ENCODE measurements around the gene ZNF597.
A peak's percentile ranks its signal among the peaks of the same experiment; 100 is the strongest.

ZNF597 gene

GRCh38 chr16:3459401-3460090 lies 16.2 kb upstream of the ZNF597 start:
- in situ Hi-C loops (cut with HindIII; ENCODE audit: low pct_ligation_motif_present, low pct_unique_long_range_greater_than_20kb, low sequenced_read_pairs): no loop called here
- no peak for DNase-seq

GRCh38 chr16:3458852-3459361 lies 15.6 kb upstream of the ZNF597 start:
- in situ Hi-C loops (cut with HindIII; ENCODE audit: low pct_ligation_motif_present, low pct_unique_long_range_greater_than_20kb, low sequenced_read_pairs): no loop called here
- DNase-seq: peak; percentile 84

GRCh38 chr16:3458278-3458851 lies 15.1 kb upstream of the ZNF597 start:
- in situ Hi-C loops (cut with HindIII; ENCODE audit: low pct_ligation_motif_present, low pct_unique_long_range_greater_than_20kb, low sequenced_read_pairs): no loop called here
- peak; percentile 41 for DNase-seq

- peak; percentile 95 for DNase-seq
- in situ Hi-C loops (cut with HindIII; ENCODE audit: low pct_ligation_motif_present, low pct_unique_long_range_greater_than_20kb, low sequenced_read_pairs): no loop called here
Measured at GRCh38 chr16:3457434-3458252, 14.3 kb upstream of the ZNF597 start.

- DNase-seq: no peak
- in situ Hi-C loops (cut with HindIII; ENCODE audit: low pct_ligation_motif_present, low pct_unique_long_range_greater_than_20kb, low sequenced_read_pairs): no loop called here
Measured at GRCh38 chr16:3454631-3455147, 11.4 kb upstream of the ZNF597 start.

GRCh38 chr16:3454093-3454492 lies 10.8 kb upstream of the ZNF597 start:
- in situ Hi-C loops (cut with HindIII; ENCODE audit: low pct_ligation_motif_present, low pct_unique_long_range_greater_than_20kb, low sequenced_read_pairs): no loop called here
- peak; percentile 25 for DNase-seq

GRCh38 chr16:3444032-3444388 lies 706 bp upstream of the ZNF597 start:
- in situ Hi-C loops (cut with HindIII; ENCODE audit: low pct_ligation_motif_present, low pct_unique_long_range_greater_than_20kb, low sequenced_read_pairs): no loop called here
- peak; percentile 77 for DNase-seq

GRCh38 chr16:3439637-3440036 lies 3.7 kb downstream of the ZNF597 start:
- in situ Hi-C loops (cut with HindIII; ENCODE audit: low pct_ligation_motif_present, low pct_unique_long_range_greater_than_20kb, low sequenced_read_pairs): no loop called here
- DNase-seq: no peak

- no peak for DNase-seq
- in situ Hi-C loops (cut with HindIII; ENCODE audit: low pct_ligation_motif_present, low pct_unique_long_range_greater_than_20kb, low sequenced_read_pairs): no loop called here
Measured at GRCh38 chr16:3434373-3434772, 8.9 kb downstream of the ZNF597 start.

- in situ Hi-C loops (cut with HindIII; ENCODE audit: low pct_ligation_motif_present, low pct_unique_long_range_greater_than_20kb, low sequenced_read_pairs): no loop called here
- no peak for DNase-seq
Measured at GRCh38 chr16:3431779-3432219, 11.5 kb downstream of the ZNF597 start.

- in situ Hi-C loops (cut with HindIII; ENCODE audit: low pct_ligation_motif_present, low pct_unique_long_range_greater_than_20kb, low sequenced_read_pairs): no loop called here
Measured at GRCh38 chr16:3413730-3414379, 29.4 kb downstream of the ZNF597 start.

GRCh38 chr16:3408561-3409197 lies 34.6 kb downstream of the ZNF597 start:
- in situ Hi-C loops (cut with HindIII; ENCODE audit: low pct_ligation_motif_present, low pct_unique_long_range_greater_than_20kb, low sequenced_read_pairs): no loop called here

More at GRCh38 chr16:3413730-3414379, 29.4 kb downstream of the ZNF597 start:
- DNase-seq: no peak

GRCh38 chr16:3401719-3402397 lies 41.4 kb downstream of the ZNF597 start:
- DNase-seq: no peak
- in situ Hi-C loops (cut with HindIII; ENCODE audit: low pct_ligation_motif_present, low pct_unique_long_range_greater_than_20kb, low sequenced_read_pairs): no loop called here

More at GRCh38 chr16:3408561-3409197, 34.6 kb downstream of the ZNF597 start:
- no peak for DNase-seq

GRCh38 chr16:3400779-3401688 lies 42.3 kb downstream of the ZNF597 start, which contains the start of the genes ZNF174 and ZSCAN32:
ZNF174 (plus strand) TSS chr16:3401215; CDS start chr16:3402005, 790 bp downstream.
ZSCAN32 (minus strand) TSS chr16:3401004; CDS start chr16:3397557, 3,447 bp downstream.
- DNase-seq: peak; percentile 100
- in situ Hi-C loops (cut with HindIII; ENCODE audit: low pct_ligation_motif_present, low pct_unique_long_range_greater_than_20kb, low sequenced_read_pairs): no loop called here

- no peak for DNase-seq
- in situ Hi-C loops (cut with HindIII; ENCODE audit: low pct_ligation_motif_present, low pct_unique_long_range_greater_than_20kb, low sequenced_read_pairs): no loop called here
Measured at GRCh38 chr16:3400446-3400778, 42.9 kb downstream of the ZNF597 start.

GRCh38 chr16:3389663-3390338 lies 53.5 kb downstream of the ZNF597 start:
- in situ Hi-C loops (cut with HindIII; ENCODE audit: low pct_ligation_motif_present, low pct_unique_long_range_greater_than_20kb, low sequenced_read_pairs): no loop called here
- DNase-seq: no peak

All from ACHN (cell line).